Germinal center (tissue), 1 donor: ENCODE measurements around the gene MLX.
"Not testable (repeated sequence)": the region's sequence is repeated elsewhere in the genome, so short reads cannot be mapped to it uniquely, and the experiment has no call there.

ENCODE experiments used
- DNase-seq: peaks from one replicate; pipeline ENCODE4 v3.0.0; 2012; ENCODE audit warnings: mixed read lengths, low spot score

MLX gene

GRCh38 chr17:42536372-42537155 is 30.3 kb upstream of the MLX start:
- DNase-seq = peak; percentile 87

- no peak for DNase-seq
These were observed 29.6 kb upstream of the MLX start for GRCh38 chr17:42537156-42537805.

- DNase-seq = no peak
These were observed 29.0 kb upstream of the MLX start for GRCh38 chr17:42537826-42538451.

- no peak for DNase-seq
These were observed 28.4 kb upstream of the MLX start for GRCh38 chr17:42538482-42538881.

- DNase-seq = not testable (repeated sequence)
These were observed 26.3 kb upstream of the MLX start for GRCh38 chr17:42540558-42540957.

GRCh38 chr17:42541041-42541833 is 25.7 kb upstream of the MLX start:
- no peak for DNase-seq

GRCh38 chr17:42543190-42544079 is 23.5 kb upstream of the MLX start:
- no peak for DNase-seq

GRCh38 chr17:42544874-42545283 is 22.0 kb upstream of the MLX start:
- no peak for DNase-seq

GRCh38 chr17:42545755-42546505 is 21.0 kb upstream of the MLX start:
- DNase-seq = not testable (repeated sequence)

- no peak for DNase-seq
These were observed 19.9 kb upstream of the MLX start for GRCh38 chr17:42547001-42547461.

GRCh38 chr17:42547698-42548069 is 19.2 kb upstream of the MLX start:
- DNase-seq = no peak

- DNase-seq = peak; percentile 91
These were observed 18.6 kb upstream of the MLX start for GRCh38 chr17:42548070-42548837.

- DNase-seq = no peak
These were observed 17.7 kb upstream of the MLX start for GRCh38 chr17:42548993-42549755.

- not testable (repeated sequence) for DNase-seq
These were observed 14.2 kb upstream of the MLX start, which contains the start of gene HSD17B1 for GRCh38 chr17:42552736-42553135. Gene HSD17B1, plus strand, starts transcription at chr17:42552923. Its CDS starts 11 bp downstream, at chr17:42552934.

- no peak for DNase-seq
These were observed 13.6 kb upstream of the MLX start for GRCh38 chr17:42553161-42553818.

GRCh38 chr17:42553866-42554249 is 13.0 kb upstream of the MLX start:
- no peak for DNase-seq

- DNase-seq = peak; percentile 87
These were observed 12.4 kb upstream of the MLX start for GRCh38 chr17:42554250-42555121.
